Transverse colon (tissue), 3 donors: ENCODE measurements around the gene ALDOB.

Experiments
- CTCF ChIP-seq, 5 experiments: fragments of 200-600 bp in 3 of 5; fragments of 450-650 bp in 2 of 5; sonication (generic) in 3 of 5; IDR thresholded peaks; 1 replicate in 2 of 5; 2 replicates in 3 of 5; pipeline ENCODE4 v1.5.1; 2016 to 2017; ENCODE audit warnings: antibody characterized with exemption in 5 of 5, inconsistent platforms in 3 of 5, mild to moderate bottlenecking in 2 of 5, moderate library complexity in 1 of 5
- EP300 ChIP-seq: sonication (generic); formaldehyde crosslinking; IDR thresholded peaks from one replicate; pipeline ENCODE4 v1.6.1; 2017; ENCODE audit warnings: antibody characterized with exemption, low read depth
- POLR2A ChIP-seq: fragments of 450-650 bp; IDR thresholded peaks from one replicate; pipeline ENCODE4 v1.6.1; 2016; ENCODE audit warnings: antibody characterized with exemption, mild to moderate bottlenecking, moderate library complexity

- TF ChIP-seq CTCF (IDR thresholded peaks at IDR 0.05) = no peak
- TF ChIP-seq POLR2A = no peak
- no peak for TF ChIP-seq EP300
These were observed 2.8 kb downstream of the ALDOB start for GRCh38 chr9:101432740-101433139.
